Liver (tissue), 9 donors: ENCODE results near the gene B4GALT4. TPM values are rescaled to one million over a fixed set of nuclear protein-coding genes. Genes with fewer than 3 reads are reported as not detected.

Experiments
- DNase-seq: peaks from one replicate; pipeline ENCODE4 v3.0.0-alpha.2; 2017; ENCODE audit warnings: low spot score
- H3K27ac ChIP-seq, 2 donors: one replicate each; pipeline ENCODE4 v1.7.0; 2013; ENCODE audit warnings: inconsistent platforms in 2 of 2, low read length in 2 of 2, control low read depth in 1 of 2, low read depth in 1 of 2, mild to moderate bottlenecking in 1 of 2
- H3K27me3 ChIP-seq, 4 donors: one replicate each; pipeline versions ENCODE4 v1.6.1 to v1.7.0; 2013; ENCODE audit warnings: low read length in 3 of 4, inconsistent platforms in 1 of 4, mild to moderate bottlenecking in 1 of 4, moderate library complexity in 1 of 4; ENCODE audit not compliant: control insufficient read depth in 4 of 4, insufficient read depth in 4 of 4
- H3K36me3 ChIP-seq, 4 donors: one replicate each; pipeline versions ENCODE4 v1.6.1 to v1.7.0; 2013; ENCODE audit warnings: low read length in 3 of 4, mild to moderate bottlenecking in 3 of 4, low read depth in 1 of 4, moderate library complexity in 1 of 4; ENCODE audit not compliant: control insufficient read depth in 4 of 4, insufficient read depth in 3 of 4
- H3K4me1 ChIP-seq, 4 donors: one replicate each; pipeline versions ENCODE4 v1.6.1 to v1.7.0; 2013; ENCODE audit warnings: low read length in 3 of 4, mild to moderate bottlenecking in 3 of 4, moderate library complexity in 1 of 4; ENCODE audit not compliant: control insufficient read depth in 4 of 4, insufficient read depth in 4 of 4
- H3K4me3 ChIP-seq, 3 donors: one replicate each; pipeline versions ENCODE4 v1.6.1 to v1.7.0; 2013; ENCODE audit warnings: low read length in 3 of 3, control low read depth in 1 of 3, low read depth in 1 of 3, mild to moderate bottlenecking in 1 of 3
- H3K9ac ChIP-seq, 2 donors: one replicate each; pipeline ENCODE4 v1.7.0; 2013; ENCODE audit warnings: low read length in 2 of 2, mild to moderate bottlenecking in 2 of 2, moderate library complexity in 2 of 2, control low read depth in 1 of 2, low read depth in 1 of 2
- H3K9me3 ChIP-seq, 4 donors: one replicate each; pipeline versions ENCODE4 v1.6.1 to v1.7.0; 2013; ENCODE audit warnings: low read length in 3 of 4; ENCODE audit not compliant: control insufficient read depth in 4 of 4
- EGR1 ChIP-seq, 2 donors: IDR thresholded peaks; 2 replicates each; pipeline ENCODE4 v1.6.1; 2016 to 2018; ENCODE audit warnings: antibody characterized with exemption in 2 of 2, low read depth in 2 of 2
- FOXA1 ChIP-seq: IDR thresholded peaks from 2 replicates; pipeline ENCODE4 v1.6.1; 2016; ENCODE audit warnings: antibody characterized with exemption
- FOXA2 ChIP-seq: IDR thresholded peaks from 2 replicates; pipeline ENCODE4 v1.6.1; 2016; ENCODE audit warnings: antibody characterized with exemption
- GABPA ChIP-seq, 2 donors: IDR thresholded peaks in 1 of 2; conservative IDR thresholded peaks in 1 of 2; 2 replicates each; pipeline ENCODE4 v1.6.1; 2016; ENCODE audit warnings: antibody characterized with exemption in 2 of 2, mild to moderate bottlenecking in 1 of 2, moderate library complexity in 1 of 2
- HNF4A ChIP-seq, 2 donors: conservative IDR thresholded peaks; 2 replicates each; pipeline ENCODE4 v1.6.1; 2016; ENCODE audit warnings: antibody characterized with exemption in 2 of 2, mild to moderate bottlenecking in 2 of 2
- HNF4G ChIP-seq: IDR thresholded peaks from 2 replicates; pipeline ENCODE4 v1.6.1; 2016; ENCODE audit warnings: antibody characterized with exemption
- JUND ChIP-seq, 2 donors: IDR thresholded peaks; 2 replicates each; pipeline ENCODE4 v1.6.1; 2016; ENCODE audit warnings: antibody characterized with exemption in 2 of 2
- NR2F2 ChIP-seq: IDR thresholded peaks from 2 replicates; pipeline ENCODE4 v1.6.1; 2016; ENCODE audit warnings: antibody characterized with exemption
- RAD21 ChIP-seq, 2 donors: IDR thresholded peaks; 2 replicates each; pipeline ENCODE4 v1.6.1; 2016; ENCODE audit warnings: antibody characterized with exemption in 2 of 2, mild to moderate bottlenecking in 2 of 2
- RXRA ChIP-seq, 2 donors: IDR thresholded peaks; 2 replicates each; pipeline ENCODE4 v1.6.1; 2017 to 2018; ENCODE audit warnings: antibody characterized with exemption in 2 of 2, mild to moderate bottlenecking in 1 of 2
- SP1 ChIP-seq: IDR thresholded peaks from 2 replicates; pipeline ENCODE4 v1.6.1; 2018; ENCODE audit warnings: antibody characterized with exemption, mild to moderate bottlenecking
- TAF1 ChIP-seq: conservative IDR thresholded peaks from 2 replicates; pipeline ENCODE4 v1.6.1; 2016; ENCODE audit warnings: antibody characterized with exemption, mild to moderate bottlenecking
- YY1 ChIP-seq: IDR thresholded peaks from 2 replicates; pipeline ENCODE4 v1.6.1; 2016; ENCODE audit warnings: antibody characterized with exemption, mild to moderate bottlenecking
- WGBS: extraction: QIAGEN DNeasy Blood & Tissue Kit; methylation state at CpG from one replicate; pipeline ENCODE4 v1.1.7; 2013; 5-methylcytosine and 5-hydroxymethylcytosine counted together
- polyA plus RNA-seq, 2 donors: library from polyadenylated mRNA; stranded (reverse) in 1 of 2; unstranded in 1 of 2; fragments of 200-250 nt in 1 of 2; fragments of >200 nt in 1 of 2; fragmentation: Nextera tagmentation in 1 of 2; extraction: Ambion mirVana in 1 of 2; gene quantifications; one replicate each; pipeline versions ENCODE4 v1.2.1 to v1.2.3, GENCODE V29; 2013 to 2015
- total RNA-seq, 2 donors: library from RNA; depleted of rRNA; stranded (reverse); fragments of >200 nt; gene quantifications; one replicate each; pipeline ENCODE4 v1.2.3, GENCODE V29; 2014
- TF ChIP-seq, protein P1 (sequence below): fragments of 150-350 bp; IDR thresholded peaks from 2 replicates; pipeline ENCODE4 v1.5.1; 2017; ENCODE audit warnings: improper control_type of control experiment, low read depth, low read length; ENCODE audit not compliant: missing input control
- TF ChIP-seq, protein P2 (sequence below): IDR thresholded peaks from 2 replicates; pipeline ENCODE4 v1.6.1; 2016; ENCODE audit warnings: antibody characterized with exemption
- TF ChIP-seq, protein P3 (sequence below): IDR thresholded peaks from 2 replicates; pipeline ENCODE4 v1.6.1; 2016; ENCODE audit warnings: antibody characterized with exemption
- TF ChIP-seq, protein P4 (sequence below): IDR thresholded peaks from 2 replicates; pipeline ENCODE4 v1.6.1; 2016; ENCODE audit warnings: antibody characterized with exemption
- TF ChIP-seq, protein P5 (sequence below): IDR thresholded peaks from 2 replicates; pipeline ENCODE4 v1.6.1; 2016; ENCODE audit warnings: antibody characterized with exemption, mild to moderate bottlenecking
- donor health status: healthy.
- donor health status: healthy.
- donor health status: healthy.
- donor health status: healthy.
- donor health status: healthy.

Gene B4GALT4
- total and polyA plus RNA-seq, 4 donors: 9.3 to 14.6 (median 10.5) TPM

DNA sequence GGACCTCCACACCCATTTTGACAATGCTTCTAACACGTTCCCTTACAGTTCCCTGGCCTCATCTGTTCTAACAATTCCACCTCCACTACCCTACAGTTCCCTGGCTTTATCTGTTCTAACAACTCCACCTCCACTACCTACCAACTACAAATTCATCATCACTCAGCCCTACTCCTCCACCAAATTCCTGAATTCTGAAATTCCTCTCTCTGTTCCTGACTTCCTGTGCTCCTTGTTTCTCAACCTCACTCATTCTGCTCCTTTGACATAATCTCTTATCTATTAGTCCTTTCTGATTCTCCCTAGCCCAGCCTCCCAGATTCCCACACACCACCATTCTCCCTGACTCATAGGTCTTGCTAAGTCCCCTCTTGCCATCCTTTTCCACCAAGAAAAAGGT is 44.8 kb downstream of the B4GALT4 start:
- H3K27me3 ChIP-seq: no peaks in the 10 kb centered on the region
- H3K36me3 ChIP-seq: no peaks in the 10 kb centered on the region
- H3K4me1 ChIP-seq: no peaks in the 10 kb centered on the region
- H3K9ac ChIP-seq: no peak overlapping the region
- no peak overlapping the region for H3K4me3 ChIP-seq
- H3K9me3 ChIP-seq: no peaks in the 10 kb centered on the region
- TF ChIP-seq SP1 (no peak), GABPA (IDR thresholded peaks at IDR 0.05 in 1 of 2, conservative IDR thresholded peaks at IDR 0.05 in 1 of 2) (no peak), HNF4G (no peak), NR2F2 (no peak), TAF1 (no peak), FOXA2 (no peak), RXRA (IDR thresholded peaks at IDR 0.05) (no peak), JUND (IDR thresholded peaks at IDR 0.05) (no peak), RAD21 (IDR thresholded peaks at IDR 0.05) (no peak), HNF4A (conservative IDR thresholded peaks at IDR 0.05) (no peak), EGR1 (IDR thresholded peaks at IDR 0.05; ENCODE audit: low read depth in 2 of 2) (no peak), FOXA1 (no peak), YY1 (no peak)
- TF ChIP-seq, protein P1, sequence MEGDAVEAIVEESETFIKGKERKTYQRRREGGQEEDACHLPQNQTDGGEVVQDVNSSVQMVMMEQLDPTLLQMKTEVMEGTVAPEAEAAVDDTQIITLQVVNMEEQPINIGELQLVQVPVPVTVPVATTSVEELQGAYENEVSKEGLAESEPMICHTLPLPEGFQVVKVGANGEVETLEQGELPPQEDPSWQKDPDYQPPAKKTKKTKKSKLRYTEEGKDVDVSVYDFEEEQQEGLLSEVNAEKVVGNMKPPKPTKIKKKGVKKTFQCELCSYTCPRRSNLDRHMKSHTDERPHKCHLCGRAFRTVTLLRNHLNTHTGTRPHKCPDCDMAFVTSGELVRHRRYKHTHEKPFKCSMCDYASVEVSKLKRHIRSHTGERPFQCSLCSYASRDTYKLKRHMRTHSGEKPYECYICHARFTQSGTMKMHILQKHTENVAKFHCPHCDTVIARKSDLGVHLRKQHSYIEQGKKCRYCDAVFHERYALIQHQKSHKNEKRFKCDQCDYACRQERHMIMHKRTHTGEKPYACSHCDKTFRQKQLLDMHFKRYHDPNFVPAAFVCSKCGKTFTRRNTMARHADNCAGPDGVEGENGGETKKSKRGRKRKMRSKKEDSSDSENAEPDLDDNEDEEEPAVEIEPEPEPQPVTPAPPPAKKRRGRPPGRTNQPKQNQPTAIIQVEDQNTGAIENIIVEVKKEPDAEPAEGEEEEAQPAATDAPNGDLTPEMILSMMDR: no peak
- TF ChIP-seq, protein P2, sequence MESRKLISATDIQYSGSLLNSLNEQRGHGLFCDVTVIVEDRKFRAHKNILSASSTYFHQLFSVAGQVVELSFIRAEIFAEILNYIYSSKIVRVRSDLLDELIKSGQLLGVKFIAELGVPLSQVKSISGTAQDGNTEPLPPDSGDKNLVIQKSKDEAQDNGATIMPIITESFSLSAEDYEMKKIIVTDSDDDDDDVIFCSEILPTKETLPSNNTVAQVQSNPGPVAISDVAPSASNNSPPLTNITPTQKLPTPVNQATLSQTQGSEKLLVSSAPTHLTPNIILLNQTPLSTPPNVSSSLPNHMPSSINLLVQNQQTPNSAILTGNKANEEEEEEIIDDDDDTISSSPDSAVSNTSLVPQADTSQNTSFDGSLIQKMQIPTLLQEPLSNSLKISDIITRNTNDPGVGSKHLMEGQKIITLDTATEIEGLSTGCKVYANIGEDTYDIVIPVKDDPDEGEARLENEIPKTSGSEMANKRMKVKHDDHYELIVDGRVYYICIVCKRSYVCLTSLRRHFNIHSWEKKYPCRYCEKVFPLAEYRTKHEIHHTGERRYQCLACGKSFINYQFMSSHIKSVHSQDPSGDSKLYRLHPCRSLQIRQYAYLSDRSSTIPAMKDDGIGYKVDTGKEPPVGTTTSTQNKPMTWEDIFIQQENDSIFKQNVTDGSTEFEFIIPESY: no peak
- TF ChIP-seq, protein P3, sequence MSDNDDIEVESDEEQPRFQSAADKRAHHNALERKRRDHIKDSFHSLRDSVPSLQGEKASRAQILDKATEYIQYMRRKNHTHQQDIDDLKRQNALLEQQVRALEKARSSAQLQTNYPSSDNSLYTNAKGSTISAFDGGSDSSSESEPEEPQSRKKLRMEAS: no peak
- TF ChIP-seq, protein P4, sequence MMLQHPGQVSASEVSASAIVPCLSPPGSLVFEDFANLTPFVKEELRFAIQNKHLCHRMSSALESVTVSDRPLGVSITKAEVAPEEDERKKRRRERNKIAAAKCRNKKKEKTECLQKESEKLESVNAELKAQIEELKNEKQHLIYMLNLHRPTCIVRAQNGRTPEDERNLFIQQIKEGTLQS: no peak
- TF ChIP-seq, protein P5, sequence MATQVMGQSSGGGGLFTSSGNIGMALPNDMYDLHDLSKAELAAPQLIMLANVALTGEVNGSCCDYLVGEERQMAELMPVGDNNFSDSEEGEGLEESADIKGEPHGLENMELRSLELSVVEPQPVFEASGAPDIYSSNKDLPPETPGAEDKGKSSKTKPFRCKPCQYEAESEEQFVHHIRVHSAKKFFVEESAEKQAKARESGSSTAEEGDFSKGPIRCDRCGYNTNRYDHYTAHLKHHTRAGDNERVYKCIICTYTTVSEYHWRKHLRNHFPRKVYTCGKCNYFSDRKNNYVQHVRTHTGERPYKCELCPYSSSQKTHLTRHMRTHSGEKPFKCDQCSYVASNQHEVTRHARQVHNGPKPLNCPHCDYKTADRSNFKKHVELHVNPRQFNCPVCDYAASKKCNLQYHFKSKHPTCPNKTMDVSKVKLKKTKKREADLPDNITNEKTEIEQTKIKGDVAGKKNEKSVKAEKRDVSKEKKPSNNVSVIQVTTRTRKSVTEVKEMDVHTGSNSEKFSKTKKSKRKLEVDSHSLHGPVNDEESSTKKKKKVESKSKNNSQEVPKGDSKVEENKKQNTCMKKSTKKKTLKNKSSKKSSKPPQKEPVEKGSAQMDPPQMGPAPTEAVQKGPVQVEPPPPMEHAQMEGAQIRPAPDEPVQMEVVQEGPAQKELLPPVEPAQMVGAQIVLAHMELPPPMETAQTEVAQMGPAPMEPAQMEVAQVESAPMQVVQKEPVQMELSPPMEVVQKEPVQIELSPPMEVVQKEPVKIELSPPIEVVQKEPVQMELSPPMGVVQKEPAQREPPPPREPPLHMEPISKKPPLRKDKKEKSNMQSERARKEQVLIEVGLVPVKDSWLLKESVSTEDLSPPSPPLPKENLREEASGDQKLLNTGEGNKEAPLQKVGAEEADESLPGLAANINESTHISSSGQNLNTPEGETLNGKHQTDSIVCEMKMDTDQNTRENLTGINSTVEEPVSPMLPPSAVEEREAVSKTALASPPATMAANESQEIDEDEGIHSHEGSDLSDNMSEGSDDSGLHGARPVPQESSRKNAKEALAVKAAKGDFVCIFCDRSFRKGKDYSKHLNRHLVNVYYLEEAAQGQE: no peak
- DNase-seq: no peak
- WGBS: 91% methylated on average over 1 of the region's 1 CpG
- H3K27ac ChIP-seq: no peak overlapping the region

DNA sequence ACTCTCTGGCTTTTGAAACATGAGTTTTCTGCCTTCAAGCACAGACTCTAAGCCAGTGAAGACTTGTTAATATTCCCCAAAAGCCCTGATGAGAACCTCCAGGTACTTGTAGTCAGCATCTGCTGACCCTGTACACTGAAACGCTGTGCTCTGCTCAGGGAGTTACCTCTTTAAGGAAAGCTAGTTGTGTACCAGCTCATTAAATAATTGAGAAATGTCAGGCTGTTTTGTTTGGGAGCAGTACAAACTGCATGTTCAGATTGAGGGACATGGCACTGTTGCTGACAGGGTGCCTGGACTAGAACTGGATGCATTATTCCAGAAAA is 45.6 kb downstream of the B4GALT4 start:
- Histone ChIP-seq H3K27me3 (no peaks in the 10 kb centered on the region), H3K4me3 (no peak overlapping the region), H3K27ac (no peak overlapping the region), H3K9me3 (no peaks in the 10 kb centered on the region), H3K9ac (no peak overlapping the region), H3K36me3 (no peaks in the 10 kb centered on the region), H3K4me1 (no peaks in the 10 kb centered on the region)
- 86% methylated on average over 1 of the region's 1 CpG for WGBS
- DNase-seq: no peak
- TF ChIP-seq JUND (IDR thresholded peaks at IDR 0.05): no peak
- TF ChIP-seq, protein P3: no peak
- TF ChIP-seq, protein P5: no peak
- no peak for TF ChIP-seq HNF4A (conservative IDR thresholded peaks at IDR 0.05)
- TF ChIP-seq FOXA2: no peak
- TF ChIP-seq FOXA1: no peak
- TF ChIP-seq TAF1: no peak
- no peak for TF ChIP-seq YY1
- TF ChIP-seq, protein P4: no peak
